Measurements from ENCODE around the gene CLN3.

GRCh38 chr16:28528463-28528867 is 36.6 kb upstream of the CLN3 start:
- no peak for TF ChIP-seq CTCF (IDR thresholded peaks at IDR 0.05)
- no peak for TF ChIP-seq POLR2A (IDR thresholded peaks at IDR 0.05)

Measured in lower leg skin (tissue), 3 donors.